Brain pericyte (primary cell): ENCODE data around the gene SDR42E2.
"Not testable (repeated sequence)": the region's sequence is repeated elsewhere in the genome, so short reads cannot be mapped to it uniquely, and the experiment has no call there.

Experiments used
- DNase-seq: peaks from one replicate; pipeline ENCODE4 v3.0.0-alpha.2; 2012; ENCODE audit warnings: low read depth, low spot score

The SDR42E2 gene

DNA sequence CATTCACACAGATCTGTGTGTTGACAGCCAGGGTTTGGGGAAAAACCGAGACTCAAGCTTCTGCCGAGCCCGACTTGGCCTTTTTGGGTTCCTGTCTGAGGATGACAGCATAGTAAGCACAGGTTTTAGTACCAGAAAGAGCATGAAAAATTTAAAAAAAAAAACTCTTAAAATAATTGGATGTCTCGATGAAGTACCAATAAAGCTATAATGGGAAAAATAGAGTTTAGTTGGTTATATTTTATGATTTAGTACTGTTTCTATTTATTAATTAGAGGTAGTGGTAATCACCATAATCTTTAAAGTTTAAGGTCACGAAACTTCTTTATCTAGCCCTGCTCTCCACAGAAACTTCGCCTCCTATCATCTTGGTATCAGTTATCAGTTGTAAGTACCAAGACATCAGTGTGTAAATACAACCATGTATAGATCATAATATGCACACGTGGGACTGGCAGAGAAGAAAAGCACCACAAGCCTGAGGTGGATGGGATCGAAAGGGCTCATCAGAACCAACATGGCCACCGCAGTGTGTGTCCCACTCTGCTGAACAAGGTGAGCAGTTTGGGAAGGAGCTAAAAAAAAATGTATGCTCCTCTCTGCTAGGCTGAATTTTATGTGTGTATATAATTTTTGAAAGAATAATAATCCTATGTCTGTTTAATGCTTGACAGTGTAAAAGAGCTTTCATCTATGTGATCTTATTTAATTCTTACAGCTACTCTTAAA lies 29.4 kb downstream of the SDR42E2 start:
- DNase-seq = no peak

DNA sequence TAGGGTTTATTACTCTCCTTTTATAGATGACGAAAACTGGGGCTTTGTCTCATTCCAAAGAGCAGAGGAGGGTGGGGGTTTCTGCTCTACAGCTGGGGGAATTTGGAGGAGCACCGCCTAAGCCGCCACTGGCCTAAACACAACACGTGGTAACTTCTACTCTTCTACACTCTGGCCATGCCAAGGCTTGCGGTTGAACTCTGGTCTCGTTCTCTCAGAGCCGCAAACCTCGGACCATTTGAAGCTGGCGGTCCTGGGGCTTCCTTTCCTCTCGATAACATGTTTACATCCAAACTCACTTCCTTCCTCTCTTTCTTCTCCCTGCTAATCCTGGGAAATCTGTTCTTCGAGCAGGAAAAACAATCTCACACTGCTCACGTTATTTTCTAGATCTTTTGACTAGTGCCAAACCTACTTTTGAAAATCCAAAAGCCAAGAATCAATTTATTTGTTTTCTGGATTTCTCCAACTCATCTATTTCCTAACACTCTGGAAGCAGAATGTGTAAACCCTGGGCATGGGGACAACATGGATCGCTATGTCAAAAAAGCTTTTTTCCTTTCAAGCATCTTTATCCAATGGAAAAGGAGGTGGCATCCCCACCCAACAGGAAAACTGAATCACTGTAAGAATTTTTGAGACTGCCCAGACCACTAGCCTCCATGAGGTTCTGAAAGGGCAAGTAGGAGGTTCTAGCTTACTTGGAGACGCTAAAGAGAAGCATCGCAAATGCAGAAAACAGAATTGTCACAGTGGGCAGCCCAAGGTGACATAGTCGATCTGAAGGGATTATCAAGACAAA lies 30.2 kb downstream of the SDR42E2 start:
- no peak for DNase-seq

DNA sequence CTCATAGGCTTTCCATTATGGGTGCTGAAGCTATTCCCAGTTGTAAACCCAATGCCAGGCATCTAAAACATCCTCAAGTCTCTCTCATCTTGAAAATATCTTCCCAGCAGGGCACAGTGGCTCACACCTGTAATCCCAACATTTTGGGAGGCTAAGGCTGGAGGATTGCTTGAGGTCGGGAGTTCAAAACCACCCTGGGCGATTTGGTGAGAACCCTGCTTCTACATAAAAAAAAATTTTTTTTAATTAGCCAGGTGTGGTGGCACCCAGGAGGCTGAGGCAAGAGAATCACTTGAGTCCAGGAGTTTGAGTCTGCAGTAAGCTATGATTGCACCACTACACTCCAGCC lies 30.7 kb downstream of the SDR42E2 start:
- DNase-seq = no peak

DNA sequence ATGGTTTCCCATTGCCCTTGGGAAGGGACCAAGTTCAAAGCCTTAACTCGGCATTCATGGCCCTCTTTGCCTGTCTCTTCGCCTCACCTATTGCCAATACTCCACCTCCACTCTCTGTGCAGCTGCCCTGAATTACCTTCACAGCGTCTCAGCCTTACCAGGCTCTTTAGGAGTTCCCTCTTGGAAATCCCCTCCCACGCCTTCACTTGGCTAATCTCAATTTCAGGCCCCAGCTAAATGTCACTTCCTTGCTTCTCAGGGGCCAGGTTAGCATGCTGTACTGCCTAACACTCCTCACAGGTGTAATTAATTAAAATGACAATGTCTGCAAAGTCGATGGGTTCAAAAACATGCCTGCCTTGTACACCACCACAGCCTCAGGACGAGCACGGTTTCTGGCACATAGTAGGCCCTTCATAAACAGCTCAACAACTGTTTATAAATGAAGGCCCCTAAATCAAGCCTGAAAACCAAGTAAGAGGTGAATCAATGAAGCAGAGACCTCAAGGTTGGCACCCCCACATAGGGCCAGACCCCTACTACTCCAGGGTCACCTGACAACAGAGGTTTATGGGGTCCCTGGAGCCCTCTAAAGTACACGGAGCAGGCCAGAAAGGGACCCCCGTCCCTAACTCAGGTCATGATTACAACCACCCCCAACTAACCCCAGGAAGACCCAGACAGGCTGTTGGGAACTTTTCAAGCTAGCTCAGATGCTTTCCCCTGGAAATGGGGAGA lies 32.6 kb downstream of the SDR42E2 start:
- DNase-seq = no peak

DNA sequence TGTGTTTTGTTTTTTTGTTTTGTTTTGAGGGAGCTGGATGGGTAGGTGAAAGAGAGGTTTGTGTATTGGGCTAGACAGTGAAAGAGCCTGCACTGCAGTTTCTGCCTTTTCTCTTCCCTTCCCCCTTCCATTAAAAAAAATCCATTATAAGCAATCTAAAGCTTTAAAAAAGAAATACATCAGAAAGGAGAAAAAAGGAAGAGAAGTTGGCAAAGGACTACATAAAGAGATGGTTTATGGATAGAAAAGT lies 33.1 kb downstream of the SDR42E2 start:
- no peak for DNase-seq

DNA sequence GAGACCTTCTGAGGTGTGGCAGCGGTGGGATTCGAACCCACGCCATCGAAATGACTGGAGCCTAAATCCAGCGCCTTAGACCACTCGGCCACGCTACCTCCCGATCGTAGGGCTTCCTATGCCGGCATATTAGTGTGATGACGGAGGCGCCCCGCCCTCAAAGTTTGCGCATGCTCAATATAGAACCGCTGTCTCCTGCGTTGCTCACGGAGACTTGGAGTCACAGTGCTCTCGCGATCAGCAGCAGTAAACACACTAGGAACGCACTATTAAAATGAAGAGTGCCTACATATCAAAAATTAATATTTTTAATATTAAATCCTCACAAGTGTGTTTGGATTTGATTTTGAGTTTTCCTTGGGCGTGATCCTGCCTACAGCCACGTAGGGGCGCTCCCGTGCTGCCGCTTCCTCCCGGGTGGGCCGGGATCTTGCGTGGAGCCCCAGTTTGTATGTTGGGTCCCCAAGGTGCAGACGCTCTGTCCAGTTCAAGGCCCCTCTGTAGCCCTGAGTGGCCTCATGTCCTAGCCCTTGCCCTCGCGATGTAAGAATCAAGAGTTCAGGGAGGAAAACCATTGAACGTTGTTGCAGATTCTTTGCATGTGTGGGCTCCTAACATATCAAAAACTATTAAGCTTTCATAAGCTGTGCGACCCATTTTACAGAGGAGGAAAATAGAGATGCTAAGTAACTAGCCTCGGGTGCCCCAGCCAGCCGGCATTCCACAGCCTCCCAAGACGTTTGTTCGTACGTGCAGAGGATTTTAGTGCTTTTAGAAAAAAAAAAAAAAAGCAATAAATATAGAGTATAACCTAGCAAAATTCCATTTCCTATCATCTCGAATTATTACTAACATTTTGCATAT lies 33.6 kb downstream of the SDR42E2 start:
- DNase-seq = peak; percentile 86

DNA sequence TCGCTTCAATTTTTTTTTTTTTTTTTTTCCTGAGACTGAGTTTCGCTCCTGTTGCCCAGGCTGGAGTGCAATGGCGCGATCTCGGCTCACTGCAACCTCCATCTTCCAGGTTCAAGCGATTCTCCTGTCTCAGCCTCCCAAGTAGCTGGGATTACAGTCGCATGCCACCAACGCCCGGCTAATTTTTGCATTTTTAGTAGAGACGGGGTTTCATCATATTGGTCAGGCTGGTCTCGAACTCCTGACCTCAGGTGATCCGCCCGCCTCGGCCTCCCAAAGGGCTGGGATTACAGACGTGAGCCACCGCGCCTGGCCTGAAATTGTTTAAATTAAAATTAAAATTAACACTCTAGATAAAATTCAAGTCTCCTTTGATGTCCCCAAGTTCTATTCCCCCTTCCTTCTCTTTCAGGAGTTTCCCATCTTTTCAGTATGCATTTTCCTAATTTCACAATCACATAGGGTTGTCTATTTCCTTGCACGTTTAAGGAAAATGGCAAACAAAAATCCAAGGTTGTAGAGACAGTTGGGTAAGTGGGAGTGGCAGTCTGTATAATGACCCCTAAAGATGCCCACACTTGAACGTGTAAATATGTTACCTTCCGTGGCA lies 34.4 kb downstream of the SDR42E2 start:
- not testable (repeated sequence) for DNase-seq

DNA sequence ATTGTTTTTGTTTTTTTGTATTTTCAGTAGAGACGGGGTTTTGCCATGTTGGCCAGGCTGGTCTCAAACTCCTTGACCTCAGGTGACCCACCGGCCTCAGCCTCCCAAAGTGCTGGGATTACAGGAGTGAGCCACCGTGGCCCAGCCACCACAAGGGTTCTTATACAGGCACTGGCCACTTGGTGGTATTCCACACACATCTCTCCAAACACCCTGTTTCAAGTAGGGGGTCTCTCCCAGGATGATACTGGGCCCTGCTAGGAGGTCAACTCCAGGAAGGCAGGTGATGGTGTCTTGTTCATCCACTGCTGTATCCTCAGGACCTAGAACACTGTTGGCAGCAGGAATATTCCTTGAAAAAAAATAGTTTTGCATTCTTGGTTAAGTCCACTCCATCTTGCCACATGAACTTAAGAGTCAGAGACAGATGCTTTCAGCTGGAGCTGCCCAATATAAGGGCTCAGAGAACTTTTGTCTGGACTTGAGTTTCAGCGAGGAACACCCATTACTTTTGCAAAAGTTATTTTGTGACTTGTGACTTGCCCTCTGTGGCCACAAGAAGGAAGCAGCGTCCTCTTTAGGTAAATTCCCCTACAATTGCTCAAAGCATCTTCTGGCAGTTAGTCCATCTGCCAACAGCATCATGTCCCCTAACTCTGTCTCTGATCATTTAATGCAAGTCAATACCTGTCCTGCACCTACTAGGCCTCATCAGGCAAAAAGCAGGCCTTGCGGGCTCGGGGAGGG lies 36.4 kb downstream of the SDR42E2 start:
- no peak for DNase-seq

DNA sequence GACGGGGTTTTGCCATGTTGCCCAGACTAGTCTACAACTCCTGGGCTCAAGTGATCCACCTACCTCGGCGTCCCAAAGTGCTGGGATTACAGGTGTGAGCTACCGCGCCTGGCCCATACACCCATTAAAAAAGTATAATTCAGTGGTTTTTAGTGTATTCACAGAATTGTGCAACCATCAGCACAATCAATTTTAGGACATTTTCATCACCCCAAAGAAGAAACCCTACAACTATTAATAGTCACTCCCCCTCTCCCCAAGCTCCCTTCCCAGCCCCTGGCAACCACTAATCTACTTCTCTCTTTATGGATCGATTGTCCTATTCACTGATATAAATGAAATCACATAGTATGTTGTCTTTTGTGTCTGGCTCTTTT lies 39.9 kb downstream of the SDR42E2 start:
- DNase-seq = no peak

DNA sequence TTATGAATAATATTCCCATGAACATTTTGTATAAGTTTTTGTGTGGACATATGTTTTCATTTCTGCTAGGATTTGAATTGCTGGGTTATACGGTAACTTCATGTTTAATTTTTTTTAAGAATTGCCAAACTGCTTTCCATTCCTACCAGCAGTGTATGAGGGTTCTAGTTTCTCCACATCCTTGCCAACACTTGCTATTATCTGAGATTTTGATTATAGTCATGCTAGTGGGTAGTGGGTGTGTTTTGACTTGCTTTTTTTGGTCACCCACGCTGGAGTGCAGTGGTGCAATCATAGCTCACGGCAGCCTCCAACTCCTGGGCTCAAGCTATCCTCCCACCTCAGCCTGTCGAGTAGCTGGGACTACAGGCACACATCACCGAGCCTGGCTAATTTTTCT lies 40.8 kb downstream of the SDR42E2 start:
- no peak for DNase-seq

DNA sequence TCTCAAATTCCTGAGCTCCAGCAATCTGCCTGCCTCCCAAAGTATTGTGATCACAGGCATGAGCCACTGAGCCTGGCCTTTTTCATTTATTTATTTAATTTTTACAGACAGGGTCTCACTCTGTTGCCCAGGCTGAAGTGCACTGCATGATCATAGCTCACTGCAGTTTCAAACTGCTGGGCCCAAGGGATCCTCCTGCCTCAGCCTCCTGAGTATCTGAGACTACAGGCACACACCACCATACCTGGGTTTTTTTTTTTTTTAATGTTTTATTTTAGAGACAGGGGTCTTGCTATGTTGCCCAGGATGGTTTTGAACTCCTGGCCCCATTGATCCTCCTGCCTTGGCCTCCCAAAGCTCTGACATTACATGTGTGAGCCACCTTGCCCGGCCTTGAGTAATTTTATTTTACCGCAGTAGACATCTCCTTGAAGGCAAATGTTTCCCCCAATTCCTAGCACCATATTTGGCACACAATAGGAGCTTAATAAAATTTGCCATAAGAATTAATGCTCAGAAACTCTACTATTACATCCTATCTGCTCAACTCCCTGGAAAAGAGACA lies 41.9 kb downstream of the SDR42E2 start:
- no peak for DNase-seq

DNA sequence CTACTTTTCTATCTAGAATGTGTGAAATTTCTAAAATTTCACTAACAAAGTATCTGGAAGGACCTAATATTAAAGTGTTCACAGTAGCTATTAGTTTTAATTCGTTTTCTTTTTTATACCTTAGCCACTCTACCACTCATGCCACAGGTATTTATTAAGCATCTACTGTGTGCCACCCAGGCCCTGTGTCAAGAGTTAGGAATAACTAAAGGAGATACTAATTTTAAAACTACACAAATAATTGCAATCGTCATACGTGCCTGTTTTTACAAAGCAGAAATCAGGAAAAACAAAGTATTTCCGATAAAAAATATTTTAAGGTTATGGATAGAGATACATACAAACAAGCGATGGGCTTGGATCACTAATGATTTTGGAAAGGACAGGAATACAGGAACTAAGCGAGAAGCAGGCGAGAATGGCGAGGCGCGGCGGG lies 43.3 kb downstream of the SDR42E2 start:
- DNase-seq = no peak

DNA sequence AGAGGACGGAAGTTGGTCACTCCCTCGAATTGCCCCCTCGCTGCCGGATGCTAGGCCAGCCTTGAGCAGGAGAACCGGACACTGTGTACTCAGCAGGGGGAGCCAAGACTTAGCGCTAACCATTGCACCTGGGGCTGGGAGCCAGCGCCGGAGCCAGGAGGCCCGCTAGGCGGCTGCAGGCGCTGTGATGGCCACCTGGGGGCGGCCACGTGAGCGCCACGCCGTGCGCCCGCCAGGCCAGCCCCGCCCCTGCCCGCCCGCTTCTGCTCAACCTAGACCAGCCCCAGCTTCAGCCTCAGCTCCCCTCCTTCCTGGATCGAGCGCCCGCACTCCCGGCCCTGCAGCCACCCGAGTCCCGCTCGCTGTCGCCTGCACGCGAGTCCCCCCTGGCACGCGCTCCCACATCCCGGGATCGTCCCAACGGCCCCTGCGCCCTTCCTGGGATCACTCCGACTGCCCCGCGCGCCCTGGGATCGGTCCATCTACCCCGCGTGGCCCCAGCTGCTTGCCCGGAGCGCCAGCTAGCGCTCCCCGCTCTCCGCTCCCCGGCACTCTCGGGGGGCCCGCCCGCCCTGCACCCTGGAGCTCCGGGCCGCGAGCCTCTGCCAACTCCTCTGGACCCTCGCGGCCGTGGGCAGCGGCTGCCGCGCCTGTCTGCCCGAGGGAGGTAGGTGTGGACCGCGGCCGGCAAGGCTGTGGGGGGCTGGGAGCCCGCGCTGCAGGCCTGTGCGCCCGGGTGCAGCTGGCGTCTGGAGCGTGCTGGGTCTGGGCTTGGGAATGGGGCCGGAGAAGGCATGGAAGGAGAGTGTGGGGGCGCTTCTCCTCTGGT lies 43.9 kb downstream of the SDR42E2 start, which contains the start of gene EEF2K:
TSS of gene EEF2K (plus strand) at position 266 of the 829 bp plus-strand sequence. CDS start 19,452 bp downstream, outside the sequence.
- peak; percentile 51 for DNase-seq

DNA sequence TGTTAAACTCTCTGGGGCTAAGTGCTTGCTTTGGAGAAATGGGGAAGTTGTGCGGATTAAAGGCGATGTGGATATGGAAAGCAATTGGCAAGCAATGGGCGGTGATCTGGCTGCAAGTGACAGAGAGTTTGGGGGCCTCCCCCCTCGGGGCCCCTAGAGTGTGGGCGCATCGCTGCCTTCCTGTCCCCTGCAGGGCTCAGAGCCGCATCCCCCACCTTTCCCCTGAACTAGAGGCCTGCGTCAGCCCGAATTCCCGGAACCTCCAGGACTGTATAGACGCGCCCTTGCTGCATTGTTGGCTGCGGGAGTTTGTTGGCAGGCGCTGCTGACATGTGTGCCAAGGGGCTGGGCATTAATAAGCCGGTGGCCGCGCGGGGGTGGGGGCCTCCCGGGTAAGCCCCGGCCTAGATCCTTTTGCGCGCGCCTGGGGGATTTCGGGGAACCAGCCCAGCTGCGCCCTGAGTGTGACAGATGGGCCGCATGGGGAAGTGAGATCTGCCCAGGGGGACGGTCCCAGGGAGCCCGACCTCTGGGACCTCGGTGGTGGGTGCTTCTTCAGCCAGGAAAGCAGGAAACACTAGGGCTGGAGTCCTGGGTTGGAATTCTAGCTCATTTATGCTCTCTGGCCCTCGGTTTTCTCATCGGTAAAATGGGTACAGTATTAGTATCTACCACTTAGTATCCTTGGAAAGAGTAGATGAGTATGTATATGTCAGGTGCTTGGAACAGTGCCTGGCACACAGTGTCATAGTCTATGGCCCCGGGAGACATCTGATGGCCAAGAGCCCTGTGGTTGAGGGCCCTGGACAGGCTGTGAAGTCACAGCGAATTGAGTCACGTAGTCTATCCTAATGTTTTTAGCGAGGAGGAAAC lies 44.8 kb downstream of the SDR42E2 start:
- no peak for DNase-seq

DNA sequence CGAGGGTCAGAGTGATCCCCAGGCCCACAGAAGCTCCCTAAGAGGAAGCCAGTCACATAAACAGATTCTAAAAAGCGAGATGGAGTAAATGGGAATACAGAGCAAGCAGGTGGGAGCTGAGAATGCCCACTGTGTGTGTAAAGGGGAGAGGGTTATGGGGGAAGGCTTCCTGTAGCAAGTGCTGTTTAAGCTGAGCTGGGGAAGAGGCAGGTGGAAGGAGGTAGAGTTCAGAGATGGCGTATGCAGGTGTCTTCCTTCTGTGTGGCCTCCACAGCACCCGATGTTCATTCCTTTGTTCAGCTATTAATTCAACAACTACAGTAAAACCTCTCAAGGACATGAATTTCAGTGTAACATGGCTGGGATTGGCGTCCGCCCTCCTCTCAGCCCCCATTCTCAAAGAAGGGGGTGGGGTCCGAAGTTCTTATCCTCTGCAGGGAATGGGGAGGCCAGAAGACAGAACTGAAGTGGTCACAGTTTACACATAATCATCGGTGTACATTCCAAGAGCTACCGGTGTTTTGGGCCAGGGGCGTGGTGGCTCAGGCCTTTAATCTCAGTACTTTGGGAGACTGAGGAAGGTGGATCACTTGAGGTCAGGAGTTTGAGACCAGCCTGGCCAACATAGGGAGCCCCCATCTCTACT lies 45.5 kb downstream of the SDR42E2 start:
- DNase-seq = no peak

DNA sequence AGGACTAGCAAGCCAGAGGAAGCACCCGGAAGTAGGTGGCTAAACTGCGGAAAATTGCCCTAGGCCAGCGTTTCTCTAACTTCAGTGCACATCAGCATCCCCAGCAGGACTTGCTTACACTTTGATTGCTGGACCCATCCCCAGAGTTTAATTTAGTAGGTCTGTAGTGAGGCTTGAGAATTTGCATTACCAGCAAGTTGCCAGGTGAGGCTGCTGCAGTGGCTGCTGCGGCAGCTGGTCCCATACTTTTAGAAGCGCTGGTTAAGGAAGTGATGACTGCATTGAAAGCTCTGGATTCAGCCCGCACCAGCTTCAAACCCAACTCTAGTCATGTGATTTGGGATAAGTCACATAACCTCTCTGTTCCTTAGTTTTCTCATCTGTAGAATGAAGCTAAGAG lies 48.0 kb downstream of the SDR42E2 start:
- DNase-seq = no peak

DNA sequence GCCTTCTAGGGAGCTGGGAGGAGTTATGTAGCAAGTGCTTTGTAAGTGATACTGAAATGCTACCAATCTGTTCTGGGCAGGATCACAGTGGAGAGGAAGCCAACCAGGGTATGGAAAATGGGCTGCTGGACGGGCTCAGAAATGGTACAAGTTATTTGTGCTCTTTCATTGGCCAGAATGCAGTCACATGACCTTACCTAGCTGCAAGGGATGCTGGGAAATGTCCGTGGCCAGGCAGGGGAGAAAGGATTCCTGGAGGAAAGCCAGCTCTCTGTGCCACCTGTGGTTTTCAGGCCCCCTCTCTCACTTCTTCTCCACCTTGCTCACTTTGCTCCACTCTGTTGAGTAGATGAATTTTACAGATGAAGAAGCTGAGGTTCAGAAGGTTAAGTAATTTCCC lies 48.5 kb downstream of the SDR42E2 start:
- no peak for DNase-seq

DNA sequence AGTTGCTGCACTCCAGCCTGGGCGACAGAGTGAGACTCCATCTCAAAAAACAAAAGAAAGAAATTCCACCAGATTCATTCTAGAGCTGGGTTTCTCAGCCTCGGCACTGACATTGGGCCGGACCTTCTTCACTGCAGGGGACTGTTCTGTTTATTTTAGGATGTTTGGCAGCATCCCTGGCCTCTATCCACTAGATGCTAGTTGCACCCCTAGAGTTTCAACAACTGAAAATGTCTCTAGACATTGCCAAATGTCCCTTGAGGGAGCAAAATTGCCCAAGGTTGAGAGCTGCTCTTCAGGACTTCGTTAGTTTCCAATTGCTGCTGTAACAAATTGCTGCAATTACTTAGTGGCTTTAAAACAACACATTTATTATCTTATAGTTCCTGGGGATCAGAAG lies 50.9 kb downstream of the SDR42E2 start:
- DNase-seq = no peak
